GM21423 (cell line): ENCODE measurements around the gene ZDHHC22.
A peak's percentile ranks its signal among the peaks of the same experiment; 100 is the strongest.

Source experiments
- ATAC-seq: cut with Tn5 transposase; IDR thresholded peaks from one replicate; pipeline ENCODE4 v1.9.1; 2021; ENCODE audit warnings: mild to moderate bottlenecking, moderate library complexity; ENCODE audit not compliant: unreplicated experiment

ZDHHC22 gene

GRCh38 chr14:77106666-77107065, 34.9 kb downstream of the ZDHHC22 start:
- no peak for ATAC-seq

GRCh38 chr14:77105145-77105939, 36.2 kb downstream of the ZDHHC22 start:
- ATAC-seq = no peak

- ATAC-seq = no peak
These were observed 37.2 kb downstream of the ZDHHC22 start for GRCh38 chr14:77104393-77104792.

GRCh38 chr14:77103951-77104350, 37.6 kb downstream of the ZDHHC22 start:
- ATAC-seq = no peak

- ATAC-seq = no peak
These were observed 38.1 kb downstream of the ZDHHC22 start for GRCh38 chr14:77103475-77103874.

DNA sequence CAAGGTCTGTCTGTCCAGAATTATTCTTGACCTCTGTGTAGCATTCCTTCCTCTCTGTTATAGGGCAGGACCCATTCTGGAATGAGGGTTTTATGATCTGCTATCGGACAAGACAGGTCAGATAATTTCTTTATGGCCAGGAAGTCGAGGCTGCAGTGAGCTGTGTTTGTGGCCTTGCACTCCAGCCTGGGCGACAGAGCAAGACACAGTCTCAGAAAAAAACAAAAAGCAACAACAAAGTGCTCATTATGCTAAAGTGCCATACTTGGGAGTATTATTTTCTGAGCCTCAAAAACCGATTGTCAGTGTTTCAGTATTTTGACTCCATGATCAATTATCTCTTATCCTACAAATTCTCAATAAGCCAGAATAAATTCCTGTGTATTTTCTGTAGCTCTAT, 39.4 kb downstream of the ZDHHC22 start:
- no peak for ATAC-seq

DNA sequence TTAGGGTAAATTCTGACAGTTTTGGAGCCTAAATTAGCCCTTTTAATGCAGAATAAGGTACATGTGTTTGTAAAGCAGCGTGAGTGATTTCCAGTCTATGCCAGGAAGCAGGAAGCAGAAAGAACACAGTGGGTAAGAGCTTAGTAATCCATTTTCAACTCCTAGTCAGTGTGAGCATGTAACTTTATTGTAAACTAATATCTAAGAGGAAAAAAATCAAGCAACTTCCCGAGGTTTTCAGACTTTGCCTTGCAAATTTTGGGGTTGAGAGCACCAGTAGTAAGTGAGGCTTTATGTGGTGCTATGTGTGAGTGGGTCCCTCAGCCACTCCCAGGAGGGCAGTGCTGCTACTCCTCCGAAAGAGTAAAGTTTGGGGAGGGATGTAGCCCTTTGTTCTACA, 40.6 kb downstream of the ZDHHC22 start:
- ATAC-seq = no peak

- ATAC-seq = no peak
These were observed 42.0 kb downstream of the ZDHHC22 start for GRCh38 chr14:77099425-77100167.

DNA sequence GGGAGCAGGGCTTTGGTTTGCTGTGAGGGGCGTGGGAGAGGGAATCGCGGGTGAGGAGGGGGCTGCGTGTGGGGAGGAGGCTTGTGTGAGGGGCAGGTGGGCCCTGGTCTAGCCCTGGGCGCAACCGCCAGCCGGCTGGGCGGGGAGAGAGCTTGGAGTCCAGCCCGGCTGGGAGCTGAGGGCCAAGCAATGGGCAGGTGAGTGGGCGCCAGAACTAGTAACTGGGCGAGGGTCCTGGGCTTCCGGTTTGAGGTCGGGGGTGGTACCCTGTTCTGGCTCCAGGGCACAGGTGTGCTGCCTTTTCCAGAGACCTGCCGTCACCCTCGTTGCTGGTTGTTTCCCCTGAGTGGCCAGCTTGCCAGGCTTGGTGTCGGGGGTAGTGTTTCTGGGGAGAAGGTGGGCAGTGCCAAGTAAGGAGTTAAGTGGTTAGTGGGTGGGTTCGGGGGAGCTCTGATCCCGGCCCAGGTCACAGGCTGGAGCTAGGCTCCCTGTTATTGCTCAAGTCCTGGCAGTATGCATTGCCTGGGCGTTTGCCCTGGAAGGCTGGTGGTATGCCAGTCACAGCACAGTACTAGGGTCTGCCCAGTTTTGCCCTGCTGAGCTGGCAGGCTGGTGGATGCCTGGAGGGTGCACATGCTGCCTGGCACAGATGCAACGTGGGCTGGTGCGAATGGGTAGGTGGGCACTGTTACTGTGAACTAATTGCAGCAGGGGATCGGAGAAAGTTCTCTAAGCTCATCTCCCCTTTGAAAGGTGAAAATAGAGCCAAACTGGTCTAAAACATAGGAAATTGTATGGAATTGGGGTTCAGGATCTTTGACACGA, 42.9 kb downstream of the ZDHHC22 start:
- ATAC-seq = no peak

GRCh38 chr14:77097700-77098528, 43.7 kb downstream of the ZDHHC22 start, which contains the start of gene CIPC:
TSS of gene CIPC (plus strand) at chr14:77098258. CDS start at chr14:77105709, 7,451 bp downstream.
- ATAC-seq = peak; percentile 88

DNA sequence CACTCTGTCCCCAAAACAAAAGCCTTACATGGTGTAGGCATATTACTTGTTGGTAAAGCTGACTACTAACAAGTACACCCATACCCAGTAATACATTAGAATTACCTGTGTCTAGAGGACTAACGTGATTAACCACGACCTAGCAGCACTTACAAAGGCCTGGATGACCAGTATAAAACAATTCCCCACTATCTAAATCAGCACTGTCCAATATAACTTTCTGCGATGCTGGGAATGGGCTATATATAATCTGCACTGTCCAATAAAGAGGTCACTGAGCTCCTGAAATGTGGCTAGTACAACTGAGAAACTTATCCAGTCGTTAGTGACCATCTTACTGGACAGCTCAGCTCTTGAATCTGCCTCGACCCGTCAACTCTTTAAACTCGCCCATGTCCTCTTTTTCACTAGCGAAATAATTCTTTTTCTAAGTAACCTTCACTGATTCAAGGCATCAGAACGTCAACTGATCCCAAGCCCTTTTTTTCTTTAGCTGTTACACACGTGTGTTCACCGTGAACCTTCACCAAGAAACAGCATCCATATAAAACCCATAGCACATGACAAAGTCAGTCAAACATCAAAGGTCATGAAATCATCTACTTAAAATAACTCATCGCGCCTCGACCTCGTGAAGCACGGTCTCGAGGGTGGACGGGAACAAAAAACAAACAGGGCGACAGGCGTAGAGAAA, 44.4 kb downstream of the ZDHHC22 start:
- ATAC-seq = no peak

GRCh38 chr14:77094672-77095284, 46.8 kb downstream of the ZDHHC22 start:
- no peak for ATAC-seq

GRCh38 chr14:77092676-77093075, 48.9 kb downstream of the ZDHHC22 start:
- ATAC-seq = no peak

- no peak for ATAC-seq
These were observed 50.1 kb downstream of the ZDHHC22 start for GRCh38 chr14:77091518-77091917.

- no peak for ATAC-seq
These were observed 52.9 kb downstream of the ZDHHC22 start for GRCh38 chr14:77088645-77089044.

DNA sequence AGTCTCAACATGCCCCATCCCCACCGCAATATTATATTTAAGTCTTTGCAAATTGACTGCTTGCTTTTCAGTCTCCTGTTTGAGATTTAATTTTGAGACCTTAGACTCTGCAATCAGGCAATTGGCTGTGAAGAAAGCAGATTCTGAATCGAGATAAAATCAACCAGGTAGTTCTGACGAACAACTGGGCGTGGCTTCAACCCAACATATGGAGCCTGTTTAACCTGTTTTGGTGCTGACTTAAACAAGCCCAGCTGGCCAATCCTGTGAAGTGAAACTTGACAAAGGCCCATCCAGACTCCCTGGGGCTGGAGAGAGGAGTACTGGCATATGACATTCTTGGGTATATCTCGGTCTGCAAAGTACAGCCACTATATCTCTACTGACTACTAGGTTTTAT, 53.4 kb downstream of the ZDHHC22 start:
- ATAC-seq = no peak

DNA sequence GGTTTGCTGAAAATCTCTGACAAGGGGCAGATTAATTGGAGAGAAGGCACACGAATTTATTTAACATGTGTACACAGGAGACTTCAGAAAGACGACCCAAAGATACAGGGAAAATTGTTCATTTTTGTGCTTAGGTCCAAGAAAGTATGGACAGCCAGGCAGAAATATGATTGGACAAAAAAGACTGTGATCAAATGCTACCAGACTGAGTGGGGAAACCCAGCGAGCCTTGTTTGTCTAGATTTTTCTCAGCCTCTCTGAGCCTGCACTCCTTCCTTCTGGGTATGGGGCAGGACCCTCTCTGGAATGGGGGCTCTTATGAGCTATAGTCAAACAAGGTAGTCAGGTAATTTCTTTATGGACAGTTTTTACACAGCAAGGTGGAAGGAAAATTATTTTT, 54.0 kb downstream of the ZDHHC22 start:
- no peak for ATAC-seq

- ATAC-seq = no peak
These were observed 54.6 kb downstream of the ZDHHC22 start for GRCh38 chr14:77086951-77087350.

DNA sequence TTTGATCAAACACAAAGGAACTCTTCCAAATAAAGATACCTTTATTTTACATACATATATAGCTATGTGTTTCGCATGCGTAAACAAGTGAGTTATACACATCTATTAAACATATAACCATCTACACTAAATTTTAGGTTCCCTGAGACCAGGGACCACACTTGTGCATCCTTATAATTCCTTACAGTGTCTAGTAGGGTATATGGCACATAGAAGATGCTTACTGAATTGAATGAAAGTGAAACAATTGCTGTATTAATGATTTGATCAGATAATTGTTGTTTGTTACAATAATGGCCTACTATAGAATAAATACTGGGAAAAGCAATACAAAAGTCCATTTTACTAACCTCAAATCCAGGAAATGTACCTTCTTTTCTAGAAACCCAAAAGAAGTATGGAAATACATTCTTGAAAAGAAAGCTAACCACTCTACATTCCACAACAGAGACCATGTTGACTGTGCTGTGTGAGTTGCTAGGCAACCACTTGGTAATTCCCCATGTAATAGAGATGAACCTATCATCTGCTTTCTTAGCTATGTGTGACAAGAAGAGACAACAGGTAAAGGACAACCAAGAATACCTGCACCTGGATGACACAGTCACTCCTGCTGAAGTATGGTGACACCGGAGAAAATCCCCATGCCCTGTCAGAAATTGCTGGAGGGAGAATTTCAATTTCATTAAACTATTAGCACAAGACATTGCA, 55.4 kb downstream of the ZDHHC22 start:
- ATAC-seq = peak; percentile 47
